CD4-positive, alpha-beta T cell treated with Interleukin-6 at 100 ng/mL for 8 hours (primary cell): ENCODE measurements around the gene B3GNT9.
"Not testable (repeated sequence)": the region's sequence is repeated elsewhere in the genome, so short reads cannot be mapped to it uniquely, and the experiment has no call there.

Experiments
- DNase-seq: peaks from one replicate; pipeline ENCODE4 v3.0.0-alpha.2; 2020; ENCODE audit warnings: mixed read lengths, low spot score

The B3GNT9 gene

GRCh38 chr16:67150047-67150832 lies 558 bp downstream of the B3GNT9 start:
- no peak for DNase-seq

- DNase-seq = no peak
These were observed 1.3 kb downstream of the B3GNT9 start for GRCh38 chr16:67149276-67150046.

- DNase-seq = no peak
These were observed 2.0 kb downstream of the B3GNT9 start for GRCh38 chr16:67148656-67149275.

GRCh38 chr16:67148221-67148620 lies 2.6 kb downstream of the B3GNT9 start:
- no peak for DNase-seq

GRCh38 chr16:67147437-67148140 lies 3.2 kb downstream of the B3GNT9 start:
- DNase-seq = no peak

GRCh38 chr16:67146523-67147357 lies 4.1 kb downstream of the B3GNT9 start:
- DNase-seq = no peak

- no peak for DNase-seq
These were observed 5.1 kb downstream of the B3GNT9 start for GRCh38 chr16:67145746-67146145.

- no peak for DNase-seq
These were observed 5.9 kb downstream of the B3GNT9 start for GRCh38 chr16:67144943-67145342.

- DNase-seq = no peak
These were observed 8.5 kb downstream of the B3GNT9 start for GRCh38 chr16:67142342-67142741.

GRCh38 chr16:67141391-67141790 lies 9.4 kb downstream of the B3GNT9 start:
- DNase-seq = no peak

- no peak for DNase-seq
These were observed 13.2 kb downstream of the B3GNT9 start for GRCh38 chr16:67137605-67138004.

GRCh38 chr16:67129422-67129821 lies 21.4 kb downstream of the B3GNT9 start:
- DNase-seq = no peak

GRCh38 chr16:67128887-67129286 lies 21.9 kb downstream of the B3GNT9 start:
- DNase-seq = no peak

- DNase-seq = no peak
These were observed 22.4 kb downstream of the B3GNT9 start for GRCh38 chr16:67128417-67128816.

GRCh38 chr16:67122799-67123198 lies 28.0 kb downstream of the B3GNT9 start:
- DNase-seq = not testable (repeated sequence)

- no peak for DNase-seq
These were observed 30.8 kb downstream of the B3GNT9 start for GRCh38 chr16:67120025-67120424.

- no peak for DNase-seq
These were observed 33.1 kb downstream of the B3GNT9 start for GRCh38 chr16:67117716-67118115.

- no peak for DNase-seq
These were observed 34.1 kb downstream of the B3GNT9 start for GRCh38 chr16:67116388-67117311.

- DNase-seq = no peak
These were observed 35.2 kb downstream of the B3GNT9 start for GRCh38 chr16:67115639-67116038.

GRCh38 chr16:67114793-67115192 lies 36.0 kb downstream of the B3GNT9 start:
- DNase-seq = no peak
